GM13976 (cell line): ENCODE results near the gene NCAPG2.
A peak's percentile ranks its signal among the peaks of the same experiment; 100 is the strongest.

ENCODE experiments used
- DNase-seq: peaks from one replicate; pipeline ENCODE4 v3.0.0; 2012; ENCODE audit warnings: low spot score
- in situ Hi-C: fragments of 300-500 bp; cut with MboI; formaldehyde crosslinking; loops from one replicate; pipeline ENCODE4 v1.12.0; 2022; ENCODE audit warnings: low sequenced_read_pairs, mixed read lengths, inconsistent platforms; ENCODE audit not compliant: unreplicated experiment
- TF ChIP-seq, protein P1 (sequence below): IDR thresholded peaks from 2 replicates; pipeline ENCODE4 v1.5.1; 2012; ENCODE audit warnings: borderline replicate concordance, mild to moderate bottlenecking; ENCODE audit not compliant: insufficient read depth; ENCODE audit errors: extremely low read depth, missing control alignments, control extremely low read depth

The NCAPG2 gene

GRCh38 chr7:158655931-158656441, 48.6 kb downstream of the NCAPG2 start:
- DNase-seq = peak; percentile 88
- TF ChIP-seq, protein P1, sequence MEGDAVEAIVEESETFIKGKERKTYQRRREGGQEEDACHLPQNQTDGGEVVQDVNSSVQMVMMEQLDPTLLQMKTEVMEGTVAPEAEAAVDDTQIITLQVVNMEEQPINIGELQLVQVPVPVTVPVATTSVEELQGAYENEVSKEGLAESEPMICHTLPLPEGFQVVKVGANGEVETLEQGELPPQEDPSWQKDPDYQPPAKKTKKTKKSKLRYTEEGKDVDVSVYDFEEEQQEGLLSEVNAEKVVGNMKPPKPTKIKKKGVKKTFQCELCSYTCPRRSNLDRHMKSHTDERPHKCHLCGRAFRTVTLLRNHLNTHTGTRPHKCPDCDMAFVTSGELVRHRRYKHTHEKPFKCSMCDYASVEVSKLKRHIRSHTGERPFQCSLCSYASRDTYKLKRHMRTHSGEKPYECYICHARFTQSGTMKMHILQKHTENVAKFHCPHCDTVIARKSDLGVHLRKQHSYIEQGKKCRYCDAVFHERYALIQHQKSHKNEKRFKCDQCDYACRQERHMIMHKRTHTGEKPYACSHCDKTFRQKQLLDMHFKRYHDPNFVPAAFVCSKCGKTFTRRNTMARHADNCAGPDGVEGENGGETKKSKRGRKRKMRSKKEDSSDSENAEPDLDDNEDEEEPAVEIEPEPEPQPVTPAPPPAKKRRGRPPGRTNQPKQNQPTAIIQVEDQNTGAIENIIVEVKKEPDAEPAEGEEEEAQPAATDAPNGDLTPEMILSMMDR = no peak

DNA sequence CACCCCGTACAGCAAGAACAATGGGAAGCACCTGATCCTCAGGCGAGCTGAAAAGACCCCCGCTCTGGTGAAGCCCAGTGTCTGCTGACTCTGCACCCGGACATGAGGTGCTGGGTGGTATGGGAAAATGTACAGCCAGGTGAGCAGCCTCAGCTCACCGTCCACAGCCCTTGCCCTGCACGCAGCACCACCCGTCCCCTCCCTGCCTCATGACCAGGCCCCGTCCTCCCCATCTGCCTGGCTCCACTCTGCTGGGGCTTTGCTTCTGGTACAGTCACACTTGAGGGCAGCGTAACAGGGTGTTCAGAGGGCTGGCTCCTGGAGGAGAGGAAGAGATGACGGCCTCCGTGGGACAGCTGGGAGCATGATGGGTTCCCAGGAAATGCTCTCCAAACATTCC, 49.1 kb downstream of the NCAPG2 start:
- DNase-seq = no peak
- in situ Hi-C loops = no loop called here
- TF ChIP-seq, protein P1 = no peak

More at GRCh38 chr7:158655931-158656441, 48.6 kb downstream of the NCAPG2 start:
- in situ Hi-C loops = no loop called here

DNA sequence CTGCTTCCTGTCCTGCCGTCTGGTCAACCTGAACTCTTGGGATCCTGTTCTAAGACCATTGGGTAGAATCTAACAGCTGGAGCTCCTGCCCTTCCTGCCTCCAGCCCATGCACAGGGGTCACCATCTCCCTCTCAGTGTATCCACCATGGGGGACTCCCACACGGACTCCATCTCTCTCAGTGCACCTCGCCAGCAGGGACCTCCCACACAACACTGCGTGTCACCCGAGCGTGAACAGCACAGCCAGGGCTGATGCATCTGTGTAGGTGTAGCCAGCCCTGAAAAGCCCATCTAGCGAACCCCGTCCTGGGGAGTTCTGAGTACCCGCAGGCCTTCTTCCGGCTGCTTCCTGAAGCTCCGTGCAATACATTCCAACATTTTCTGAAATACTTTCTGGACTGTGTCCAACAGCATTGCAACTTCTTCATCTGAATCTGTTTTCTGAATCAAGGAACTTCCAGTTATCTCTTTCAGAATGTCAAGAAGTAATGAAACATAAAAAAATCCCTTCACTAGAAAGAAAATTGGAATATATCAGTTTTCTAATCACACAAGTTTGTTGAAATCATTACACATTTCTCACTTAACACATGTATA, 52.5 kb downstream of the NCAPG2 start:
- in situ Hi-C loops = no loop called here
- TF ChIP-seq, protein P1 = no peak
- DNase-seq = no peak

DNA sequence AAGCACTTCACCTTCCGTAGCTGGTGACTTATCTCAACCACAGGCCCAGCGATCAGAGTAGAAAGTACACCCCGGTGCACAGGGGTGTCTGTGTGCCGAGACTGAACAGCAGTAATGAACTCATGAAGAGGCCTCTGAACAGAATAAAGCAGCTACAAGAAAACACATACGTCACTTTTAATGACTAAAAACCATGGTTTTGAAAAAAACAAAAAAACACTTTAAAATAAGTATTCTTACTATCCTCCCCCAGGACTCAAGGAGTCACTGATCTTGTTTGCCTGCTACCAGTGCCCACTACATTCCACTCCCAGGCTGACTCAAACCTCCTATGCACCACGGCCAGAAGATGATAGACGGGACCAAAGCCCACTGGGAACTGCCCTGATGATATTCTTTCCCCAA, 53.8 kb downstream of the NCAPG2 start:
- TF ChIP-seq, protein P1 = no peak
- in situ Hi-C loops = no loop called here
- no peak for DNase-seq

DNA sequence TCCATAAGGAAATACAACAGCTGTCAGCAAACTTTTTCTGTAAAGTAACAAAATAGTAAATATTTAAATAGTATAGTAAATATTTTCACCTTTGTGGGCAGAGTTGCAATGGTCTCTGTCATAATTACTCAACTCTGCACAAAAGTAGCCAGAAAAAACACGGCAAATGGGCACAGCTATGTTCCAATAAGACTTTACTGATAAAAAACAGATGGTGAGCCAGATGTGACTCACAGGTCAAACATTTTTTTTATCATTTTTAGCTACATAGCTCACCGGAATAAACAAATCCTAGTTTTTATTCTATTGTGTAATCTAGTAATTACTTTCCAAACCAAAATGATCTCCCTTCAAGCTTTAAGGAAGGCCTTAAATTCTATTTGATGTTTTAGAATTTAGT, 55.3 kb downstream of the NCAPG2 start:
- in situ Hi-C loops = no loop called here
- TF ChIP-seq, protein P1 = no peak
- no peak for DNase-seq

DNA sequence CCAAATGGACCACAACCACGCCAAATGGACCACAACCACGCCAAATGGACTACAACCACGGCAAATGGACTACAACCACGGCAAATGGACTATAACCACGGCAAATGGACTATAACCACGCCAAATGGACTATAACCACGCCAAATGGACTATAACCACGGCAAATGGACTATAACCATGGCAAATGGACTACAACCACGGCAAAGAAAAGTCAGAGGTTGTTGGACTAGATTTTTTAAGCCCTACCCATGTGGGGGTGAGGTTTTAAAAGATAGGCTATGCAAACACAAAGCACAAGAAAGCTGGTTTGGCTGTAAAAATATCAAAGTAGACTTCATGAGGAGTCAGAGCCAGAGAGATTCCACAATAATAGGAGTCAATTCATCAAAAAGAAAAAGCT, 55.8 kb downstream of the NCAPG2 start:
- TF ChIP-seq, protein P1 = no peak
- DNase-seq = no peak
- in situ Hi-C loops = no loop called here

- TF ChIP-seq, protein P1 = no peak
- in situ Hi-C loops = no loop called here
- no peak for DNase-seq
Measured at GRCh38 chr7:158648168-158648567, 56.4 kb downstream of the NCAPG2 start.
